GM18507 (cell line): Measurements from ENCODE around the gene SLC6A5.

ENCODE experiments used
- DNase-seq: peaks from one replicate; pipeline ENCODE4 v3.0.0; 2011; ENCODE audit warnings: low read depth; ENCODE audit not compliant: insufficient read length; ENCODE audit errors: extremely low spot score
- FAIRE-seq: peaks from 2 replicates; lab custom pipeline; 2011; peaks lifted over from hg19 to GRCh38; lab: Jason Lieb, UNC

Gene SLC6A5

GRCh38 chr11:20595101-20595500 lies 4.3 kb upstream of the SLC6A5 start:
- DNase-seq: no peak
- no peak for FAIRE-seq

GRCh38 chr11:20596205-20597153 lies 2.9 kb upstream of the SLC6A5 start:
- no peak for DNase-seq
- no peak for FAIRE-seq

GRCh38 chr11:20597154-20597679 lies 2.2 kb upstream of the SLC6A5 start:
- no peak for FAIRE-seq
- DNase-seq: no peak

GRCh38 chr11:20597680-20598484 lies 1.5 kb upstream of the SLC6A5 start:
- DNase-seq (no peak), FAIRE-seq (no peak)

GRCh38 chr11:20598492-20598891 lies 916 bp upstream of the SLC6A5 start:
- FAIRE-seq (no peak), DNase-seq (no peak)

GRCh38 chr11:20600020-20600346 lies 575 bp downstream of the SLC6A5 start:
- FAIRE-seq: no peak
- no peak for DNase-seq

- FAIRE-seq (no peak), DNase-seq (no peak)
Measured at GRCh38 chr11:20600551-20600950, 1.1 kb downstream of the SLC6A5 start.

GRCh38 chr11:20601221-20601914 lies 2.0 kb downstream of the SLC6A5 start:
- no peak for DNase-seq
- no peak for FAIRE-seq

- FAIRE-seq (no peak), DNase-seq (no peak)
Measured at GRCh38 chr11:20604295-20604803, 4.9 kb downstream of the SLC6A5 start.

- DNase-seq (no peak), FAIRE-seq (no peak)
Measured at GRCh38 chr11:20604864-20605601, 5.6 kb downstream of the SLC6A5 start.

- DNase-seq: no peak
Measured at GRCh38 chr11:20605602-20606091, 6.2 kb downstream of the SLC6A5 start.

GRCh38 chr11:20608934-20609333 lies 9.5 kb downstream of the SLC6A5 start:
- FAIRE-seq (no peak), DNase-seq (no peak)

More at GRCh38 chr11:20605602-20606091, 6.2 kb downstream of the SLC6A5 start:
- FAIRE-seq: no peak

GRCh38 chr11:20609727-20610707 lies 10.6 kb downstream of the SLC6A5 start:
- FAIRE-seq: peak; percentile 68
- DNase-seq: peak; percentile 42

- no peak for DNase-seq
- no peak for FAIRE-seq
Measured at GRCh38 chr11:20610825-20611224, 11.4 kb downstream of the SLC6A5 start.

GRCh38 chr11:20611445-20611844 lies 12.0 kb downstream of the SLC6A5 start:
- no peak for FAIRE-seq
- DNase-seq: no peak

- no peak for DNase-seq
- no peak for FAIRE-seq
Measured at GRCh38 chr11:20611892-20612291, 12.5 kb downstream of the SLC6A5 start.

GRCh38 chr11:20612416-20612815 lies 13.0 kb downstream of the SLC6A5 start:
- no peak for DNase-seq
- no peak for FAIRE-seq

- no peak for FAIRE-seq
- DNase-seq: no peak
Measured at GRCh38 chr11:20616920-20617319, 17.5 kb downstream of the SLC6A5 start.
